IPS-NIHi11 (cell line): ENCODE results near the gene SSUH2.
"Not testable (repeated sequence)": the region's sequence is repeated elsewhere in the genome, so short reads cannot be mapped to it uniquely, and the experiment has no call there.

Source experiments
- DNase-seq: peaks from one replicate; pipeline ENCODE4 v3.0.0; 2012; ENCODE audit warnings: mixed read lengths, low spot score

SSUH2 gene

GRCh38 chr3:8644748-8645390 lies at the start of gene SSUH2:
SSUH2 (minus strand) TSS chr3:8644798; CDS start chr3:8644758, 40 bp downstream.
- DNase-seq: no peak

DNA sequence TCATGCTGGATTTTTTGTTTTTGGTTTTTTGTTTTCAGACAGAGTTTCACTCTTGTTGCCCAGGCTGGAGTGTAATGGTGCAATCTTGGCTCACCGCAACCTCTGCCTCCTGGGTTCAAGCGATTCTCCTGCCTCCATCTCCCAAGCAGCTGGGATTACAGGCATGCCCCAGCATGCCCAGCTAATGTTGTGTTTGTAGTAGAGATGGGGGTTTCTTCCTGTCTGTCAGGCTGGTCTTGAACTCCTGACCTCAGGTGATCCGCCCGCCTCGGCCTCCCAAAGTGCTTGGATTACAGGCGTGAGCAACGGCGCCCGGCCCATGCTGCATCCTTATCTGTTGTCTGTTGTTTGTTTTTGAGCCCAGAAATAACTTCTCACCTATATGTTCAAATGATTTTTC lies 46.7 kb upstream of the SSUH2 start:
- not testable (repeated sequence) for DNase-seq

DNA sequence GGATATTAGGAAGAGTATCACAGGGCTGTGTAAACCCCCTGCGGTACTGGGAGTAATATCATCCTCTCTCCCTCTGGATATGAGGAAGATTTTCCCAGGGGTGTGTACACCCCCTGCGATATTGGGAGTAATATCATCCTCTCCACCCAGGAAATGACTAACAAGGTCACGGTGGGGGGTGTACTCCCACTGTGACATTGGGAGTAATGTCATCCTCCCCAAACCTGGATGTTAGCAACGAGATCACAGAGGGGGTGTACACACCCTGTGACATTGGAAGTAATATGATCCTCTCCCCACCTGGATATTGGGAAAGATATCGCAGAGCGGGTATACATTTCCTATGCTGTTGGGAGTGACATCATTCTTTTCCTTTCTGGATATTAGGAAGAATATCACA lies 40.4 kb upstream of the SSUH2 start:
- DNase-seq: not testable (repeated sequence)

GRCh38 chr3:8682850-8683574 lies 38.4 kb upstream of the SSUH2 start:
- DNase-seq: not testable (repeated sequence)

DNA sequence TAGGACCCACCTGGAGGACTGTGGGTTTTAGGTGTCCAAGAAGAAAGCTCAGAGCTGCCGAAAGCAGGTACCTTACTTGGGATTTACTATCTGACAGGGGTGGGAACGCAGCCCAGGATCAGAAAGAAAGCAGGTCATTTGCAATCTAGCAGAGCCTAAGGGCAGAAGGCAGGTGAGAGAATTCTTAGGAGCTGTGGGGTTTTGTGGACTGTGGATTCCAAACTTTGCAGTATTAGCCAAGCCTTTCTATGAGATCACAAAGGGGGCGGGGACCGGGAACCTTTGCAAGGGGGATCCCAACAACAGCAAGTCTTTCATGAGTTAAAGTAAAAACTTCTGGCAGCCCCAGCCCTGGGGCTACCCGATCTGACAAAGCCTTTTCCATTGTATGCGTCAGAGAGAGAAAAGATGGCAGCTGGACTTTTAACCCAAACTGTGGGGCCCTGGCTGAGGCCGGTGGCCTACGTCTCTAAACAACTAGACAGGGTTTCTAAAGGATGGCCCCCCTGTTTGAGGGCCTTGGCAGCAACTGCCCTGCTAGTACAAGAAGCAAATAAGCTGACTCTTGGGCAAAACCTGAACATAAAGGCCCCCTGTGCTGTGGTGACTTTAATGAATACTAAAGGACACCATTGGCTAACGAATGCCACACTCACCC lies 37.4 kb upstream of the SSUH2 start:
- not testable (repeated sequence) for DNase-seq

- DNase-seq: no peak
Measured at GRCh38 chr3:8681349-8681748, 36.8 kb upstream of the SSUH2 start.

GRCh38 chr3:8679817-8680553 lies 35.4 kb upstream of the SSUH2 start:
- DNase-seq: not testable (repeated sequence)

- no peak for DNase-seq
Measured at GRCh38 chr3:8678751-8679150, 34.2 kb upstream of the SSUH2 start.

GRCh38 chr3:8677258-8677657 lies 32.7 kb upstream of the SSUH2 start:
- not testable (repeated sequence) for DNase-seq

- not testable (repeated sequence) for DNase-seq
Measured at GRCh38 chr3:8675591-8675990, 31.0 kb upstream of the SSUH2 start.

- DNase-seq: no peak
Measured at GRCh38 chr3:8673083-8673737, 28.6 kb upstream of the SSUH2 start.

- no peak for DNase-seq
Measured at GRCh38 chr3:8669019-8669418, 24.4 kb upstream of the SSUH2 start.

GRCh38 chr3:8668216-8668615 lies 23.6 kb upstream of the SSUH2 start:
- no peak for DNase-seq

DNA sequence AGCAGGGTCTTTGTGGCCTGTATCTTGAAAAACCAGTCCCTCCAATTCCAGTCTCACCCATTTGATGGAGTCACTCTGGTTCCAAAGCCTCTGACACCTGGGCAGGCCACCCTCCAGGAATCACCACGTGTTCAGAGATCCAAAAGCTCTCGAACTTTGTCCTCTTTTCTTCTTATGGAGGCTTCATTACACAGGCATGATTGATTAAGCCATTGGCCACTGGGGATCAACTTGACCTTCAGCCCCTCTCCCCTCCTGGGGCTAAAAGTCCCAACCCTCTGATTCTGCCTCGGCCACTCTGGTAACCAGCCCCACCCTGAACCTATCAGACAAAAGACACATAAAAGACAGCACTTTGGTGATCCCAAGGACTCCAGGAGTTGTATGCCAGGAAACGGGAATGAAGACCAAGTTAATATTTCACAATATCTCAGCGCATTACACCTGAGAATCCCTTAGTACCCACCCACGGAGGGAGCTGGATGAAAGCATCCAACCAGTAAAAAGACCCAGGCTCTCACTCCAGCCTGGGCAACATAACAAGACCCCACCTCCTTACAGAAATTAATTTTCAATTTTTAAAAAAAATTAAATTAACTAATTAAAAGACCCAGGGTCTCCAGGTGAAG lies 23.0 kb upstream of the SSUH2 start:
- no peak for DNase-seq

DNA sequence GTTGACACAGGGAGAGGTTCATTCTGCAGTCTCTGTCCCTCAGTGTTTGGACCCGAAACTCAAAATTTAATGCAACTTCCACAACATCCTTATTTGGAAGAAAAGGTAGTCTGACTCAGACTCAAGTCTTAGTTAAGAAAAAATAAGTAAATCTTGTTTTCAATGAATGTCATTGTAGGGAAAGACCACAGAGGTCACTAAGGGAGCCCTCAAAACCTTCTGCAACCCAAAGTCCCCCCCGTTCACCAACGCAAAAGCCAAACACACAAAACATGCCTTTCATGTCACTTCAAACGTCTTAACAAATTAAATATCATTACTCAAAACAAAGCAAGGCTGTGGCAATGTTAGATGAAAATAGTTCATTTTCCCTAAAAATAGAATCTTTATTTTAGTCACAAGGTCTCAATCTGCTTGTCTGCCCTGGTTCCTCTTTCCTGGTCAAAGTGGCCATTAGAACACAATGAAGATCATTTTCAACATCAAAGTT lies 20.9 kb upstream of the SSUH2 start:
- DNase-seq: no peak

- peak; percentile 85 for DNase-seq
Measured at GRCh38 chr3:8663177-8664061, 18.8 kb upstream of the SSUH2 start.

GRCh38 chr3:8662594-8662993 lies 18.0 kb upstream of the SSUH2 start:
- no peak for DNase-seq

DNA sequence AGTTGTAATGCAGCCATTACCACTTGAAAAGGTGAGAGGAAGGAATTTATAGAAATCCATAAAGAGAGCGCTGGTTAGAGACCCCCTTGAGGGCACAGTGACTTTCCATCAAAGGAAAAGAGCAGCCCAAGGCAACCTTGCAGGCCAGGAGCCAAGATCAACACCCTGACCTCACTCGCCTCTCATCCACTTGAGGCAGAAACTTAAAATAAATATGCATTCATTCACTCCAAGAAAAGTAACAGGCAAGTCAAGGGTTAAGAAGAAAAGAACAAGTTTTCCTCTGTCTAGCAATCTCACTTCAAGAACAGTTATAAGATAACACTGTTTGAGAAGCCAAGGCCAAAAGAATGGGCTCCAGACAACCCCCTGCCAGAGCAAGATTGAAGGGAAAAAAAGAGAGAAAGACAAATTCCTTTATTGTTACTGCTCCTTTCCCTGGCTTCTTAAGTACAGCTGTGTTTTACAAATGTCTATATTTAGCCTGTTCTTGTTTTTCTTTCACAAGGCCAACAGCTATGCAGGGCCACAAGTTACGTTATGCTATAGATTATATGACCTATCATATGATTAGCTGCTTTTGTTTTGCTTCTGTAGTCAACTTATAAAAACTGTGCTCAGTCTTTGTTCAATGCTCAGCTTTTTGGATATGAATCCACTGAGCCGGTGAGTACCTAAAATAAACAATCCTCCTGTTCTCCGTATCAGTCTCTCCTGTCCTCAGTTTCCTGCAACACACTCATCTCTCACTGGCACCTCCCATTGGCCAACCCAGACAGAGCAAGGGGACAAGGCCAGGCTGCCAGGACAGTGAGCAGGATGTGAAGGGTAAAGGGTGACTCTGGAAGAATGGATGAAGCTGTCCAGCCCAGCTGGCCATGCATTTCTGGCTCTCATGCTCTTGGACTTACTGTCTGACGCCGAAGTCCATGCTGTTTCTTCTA lies 15.8 kb upstream of the SSUH2 start:
- no peak for DNase-seq

DNA sequence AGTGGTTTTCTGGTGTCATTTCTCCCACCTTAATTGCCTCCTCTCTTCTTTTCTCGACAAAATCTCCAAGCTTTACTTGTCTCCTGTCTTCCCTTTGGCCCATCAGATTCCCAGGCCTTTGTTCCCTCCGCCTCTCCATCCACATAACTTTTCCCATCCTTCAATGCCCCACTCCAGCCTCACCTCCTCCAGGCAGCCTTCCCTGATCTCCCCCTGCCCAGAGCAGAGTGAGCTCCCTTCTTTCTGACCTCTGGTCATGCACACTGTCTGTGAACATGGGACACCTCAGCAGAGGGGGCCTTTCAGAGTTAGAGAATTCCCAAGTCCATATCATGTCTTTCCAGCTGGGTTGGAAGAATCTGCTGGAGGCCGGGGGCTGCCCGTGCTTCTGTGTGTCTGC lies 14.6 kb upstream of the SSUH2 start:
- DNase-seq: no peak
